Activated T-helper 17 cell treated with anti-CD3 and anti-CD28 coated beads, Interleukin-2, amount 50 U/mL, for 72 hours (primary cell): Measurements from ENCODE around the gene CLIC5. TPM values are rescaled to one million over a fixed set of nuclear protein-coding genes. Genes with fewer than 3 reads are reported as not detected.
"Not testable (repeated sequence)": the region's sequence is repeated elsewhere in the genome, so short reads cannot be mapped to it uniquely, and the experiment has no call there.

Experiments used
- ATAC-seq: fragments of 150-1000 bp; cut with Tn5 transposase; replicated peaks from 2 replicates; pipeline ENCODE4 v1.10.0; 2021; ENCODE audit warnings: mild to moderate bottlenecking, moderate library complexity
- H3K27ac Mint-ChIP-seq: one replicate; pipeline ENCODE4 v1.8.0; 2022; ENCODE audit warnings: mixed read lengths
- H3K27me3 Mint-ChIP-seq: one replicate; pipeline ENCODE4 v1.8.0; 2022; ENCODE audit warnings: mixed read lengths
- H3K36me3 Mint-ChIP-seq: one replicate; pipeline ENCODE4 v1.8.0; 2022; ENCODE audit warnings: low read depth, mild to moderate bottlenecking, mixed read lengths
- H3K4me1 Mint-ChIP-seq: one replicate; pipeline ENCODE4 v1.8.0; 2022; ENCODE audit warnings: mixed read lengths
- H3K4me3 Mint-ChIP-seq: one replicate; pipeline ENCODE4 v1.8.0; 2022; ENCODE audit warnings: mild to moderate bottlenecking, mixed read lengths
- H3K9me3 Mint-ChIP-seq: one replicate; pipeline ENCODE4 v1.8.0; 2022; ENCODE audit warnings: mixed read lengths
- total RNA-seq, 2 donors: library from RNA; stranded (reverse); gene quantifications; one replicate each; pipeline ENCODE4 v1.2.3, GENCODE V29; 2022

CLIC5 gene
- total RNA-seq, 2 donors from 2014 or later = 10.6 to 10.7 TPM

DNA sequence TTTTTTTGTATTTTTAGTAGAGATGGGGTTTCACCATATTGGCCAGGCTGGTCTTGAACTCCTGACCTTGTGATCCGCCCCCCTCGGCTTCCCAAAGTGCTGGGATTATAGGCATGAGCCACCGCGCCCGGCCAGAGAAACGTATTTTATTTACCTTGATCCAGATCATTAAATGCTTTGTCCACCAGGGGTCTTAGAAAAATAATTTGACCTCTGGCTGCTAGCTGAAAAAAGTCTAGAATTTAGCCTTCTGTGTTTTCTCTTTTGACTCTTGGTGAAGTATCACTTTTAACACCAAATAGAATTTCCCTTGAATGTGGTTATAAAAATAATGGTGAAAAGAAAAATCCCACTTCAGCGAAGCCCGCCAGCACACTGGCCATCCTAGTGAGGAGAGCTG, 89.2 kb downstream of the CLIC5 start:
- not testable (repeated sequence) for H3K36me3 Mint-ChIP-seq, H3K27me3 Mint-ChIP-seq, H3K9me3 Mint-ChIP-seq, ATAC-seq
- Mint-ChIP-seq H3K4me3 (peak overlapping the region; percentile 12), H3K4me1 (peaks cover 28% of the 10 kb centered on the region), H3K27ac (peak overlapping the region; percentile 25)

DNA sequence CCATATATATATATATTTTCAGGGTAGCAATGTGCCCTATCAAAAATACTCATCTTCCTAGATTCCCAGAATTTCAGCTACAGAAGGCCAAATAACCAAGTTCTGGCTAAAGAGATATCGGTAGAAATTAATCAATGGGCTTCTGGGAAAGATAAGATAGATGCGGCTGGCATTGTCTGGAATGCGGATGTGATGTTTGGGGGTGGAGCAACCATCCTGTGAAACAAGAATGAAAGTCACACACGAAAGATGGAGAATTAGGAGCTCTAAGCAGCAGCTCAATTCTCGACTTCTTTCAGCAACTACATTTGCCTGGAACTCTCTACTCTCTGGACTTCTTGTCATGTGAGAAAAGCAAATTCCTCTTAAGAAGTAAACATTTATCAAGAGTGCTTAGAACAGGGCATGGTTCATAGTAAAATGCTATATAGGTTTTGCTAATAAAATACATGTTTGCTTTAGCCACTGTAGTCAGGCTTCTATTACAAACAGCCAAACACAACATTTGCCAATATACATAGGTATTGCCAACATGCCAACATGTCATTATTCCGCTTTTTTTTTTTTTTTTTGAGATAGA, 90.8 kb downstream of the CLIC5 start:
- ATAC-seq = no peak
- Mint-ChIP-seq H3K9me3 (no peaks in the 10 kb centered on the region), H3K27me3 (no peaks in the 10 kb centered on the region), H3K4me3 (peak overlapping the region; percentile 77), H3K27ac (peak overlapping the region; percentile 99), H3K36me3 (peaks cover 9% of the 10 kb centered on the region), H3K4me1 (peaks cover 43% of the 10 kb centered on the region)

- peak; percentile 85 for ATAC-seq
- peaks cover 43% of the 10 kb centered on the region for H3K4me1 Mint-ChIP-seq
- peak overlapping the region; percentile 99 for H3K27ac Mint-ChIP-seq
- peak overlapping the region; percentile 77 for H3K4me3 Mint-ChIP-seq
- no peaks in the 10 kb centered on the region for H3K27me3 Mint-ChIP-seq
- no peaks in the 10 kb centered on the region for H3K9me3 Mint-ChIP-seq
- H3K36me3 Mint-ChIP-seq = peaks cover 9% of the 10 kb centered on the region
These were observed 91.7 kb downstream of the CLIC5 start for GRCh38 chr6:45923831-45924391.

GRCh38 chr6:45922728-45923351, 92.8 kb downstream of the CLIC5 start:
- peaks cover 9% of the 10 kb centered on the region for H3K36me3 Mint-ChIP-seq
- peak; percentile 15 for ATAC-seq
- peak overlapping the region; percentile 99 for H3K27ac Mint-ChIP-seq
- peaks cover 43% of the 10 kb centered on the region for H3K4me1 Mint-ChIP-seq
- H3K9me3 Mint-ChIP-seq = no peaks in the 10 kb centered on the region
- no peaks in the 10 kb centered on the region for H3K27me3 Mint-ChIP-seq
- H3K4me3 Mint-ChIP-seq = peak overlapping the region; percentile 77

- H3K9me3 Mint-ChIP-seq = no peaks in the 10 kb centered on the region
These were observed 93.9 kb downstream of the CLIC5 start for GRCh38 chr6:45921691-45922281.

DNA sequence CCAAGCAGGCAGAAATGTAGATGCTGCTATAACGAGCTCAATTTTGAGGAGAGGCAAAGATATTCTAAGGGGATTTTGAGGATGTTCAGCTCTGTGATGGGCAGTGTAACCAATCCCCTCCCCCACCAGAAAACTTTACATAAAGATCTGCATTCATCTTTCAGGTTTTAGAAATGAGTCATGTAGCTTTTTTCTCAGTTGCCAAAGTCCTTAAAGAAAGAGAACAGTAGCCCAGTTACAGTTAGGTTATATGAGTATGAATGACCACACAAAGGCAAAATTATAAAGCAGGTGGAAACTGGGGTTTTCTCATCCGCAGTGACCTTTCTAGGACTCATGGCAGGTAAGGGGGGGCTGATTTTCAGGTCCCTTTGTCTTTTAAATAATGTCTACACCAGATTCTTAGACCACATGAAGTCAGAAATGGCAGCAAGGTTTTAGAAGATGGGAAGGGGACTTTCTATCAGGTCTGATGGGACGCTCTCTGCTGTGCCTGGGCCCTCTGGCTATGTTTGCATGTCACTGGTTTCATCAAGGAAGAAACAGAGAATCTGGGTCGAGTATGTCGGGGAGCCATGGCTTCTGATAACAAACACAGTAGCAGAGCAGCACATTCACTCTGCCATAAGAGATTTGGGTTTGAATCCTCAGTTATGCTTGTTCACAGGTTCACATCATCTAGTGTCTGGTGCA, 94.7 kb downstream of the CLIC5 start:
- Mint-ChIP-seq H3K9me3 (no peaks in the 10 kb centered on the region), H3K27me3 (no peaks in the 10 kb centered on the region), H3K4me1 (peaks cover 37% of the 10 kb centered on the region), H3K36me3 (peaks cover 9% of the 10 kb centered on the region), H3K27ac (peak overlapping the region; percentile 99), H3K4me3 (peak overlapping the region; percentile 77)
- peak; percentile 41 for ATAC-seq

More at GRCh38 chr6:45921691-45922281, 93.9 kb downstream of the CLIC5 start:
- Mint-ChIP-seq H3K4me1 (peaks cover 40% of the 10 kb centered on the region), H3K36me3 (peaks cover 9% of the 10 kb centered on the region), H3K27ac (peak overlapping the region; percentile 99), H3K4me3 (peak overlapping the region; percentile 77), H3K27me3 (no peaks in the 10 kb centered on the region)
- no peak for ATAC-seq

GRCh38 chr6:45917439-45917838, 98.2 kb downstream of the CLIC5 start:
- Mint-ChIP-seq H3K4me1 (peaks cover 21% of the 10 kb centered on the region), H3K9me3 (no peaks in the 10 kb centered on the region), H3K27ac (no peak overlapping the region), H3K4me3 (no peak overlapping the region), H3K36me3 (peaks cover 21% of the 10 kb centered on the region), H3K27me3 (no peaks in the 10 kb centered on the region)
- no peak for ATAC-seq

- Mint-ChIP-seq H3K27me3 (no peaks in the 10 kb centered on the region), H3K4me1 (peaks cover 17% of the 10 kb centered on the region), H3K4me3 (no peak overlapping the region), H3K36me3 (peaks cover 28% of the 10 kb centered on the region), H3K27ac (no peak overlapping the region), H3K9me3 (no peaks in the 10 kb centered on the region)
- ATAC-seq = no peak
These were observed 99.0 kb downstream of the CLIC5 start for GRCh38 chr6:45916692-45917091.

DNA sequence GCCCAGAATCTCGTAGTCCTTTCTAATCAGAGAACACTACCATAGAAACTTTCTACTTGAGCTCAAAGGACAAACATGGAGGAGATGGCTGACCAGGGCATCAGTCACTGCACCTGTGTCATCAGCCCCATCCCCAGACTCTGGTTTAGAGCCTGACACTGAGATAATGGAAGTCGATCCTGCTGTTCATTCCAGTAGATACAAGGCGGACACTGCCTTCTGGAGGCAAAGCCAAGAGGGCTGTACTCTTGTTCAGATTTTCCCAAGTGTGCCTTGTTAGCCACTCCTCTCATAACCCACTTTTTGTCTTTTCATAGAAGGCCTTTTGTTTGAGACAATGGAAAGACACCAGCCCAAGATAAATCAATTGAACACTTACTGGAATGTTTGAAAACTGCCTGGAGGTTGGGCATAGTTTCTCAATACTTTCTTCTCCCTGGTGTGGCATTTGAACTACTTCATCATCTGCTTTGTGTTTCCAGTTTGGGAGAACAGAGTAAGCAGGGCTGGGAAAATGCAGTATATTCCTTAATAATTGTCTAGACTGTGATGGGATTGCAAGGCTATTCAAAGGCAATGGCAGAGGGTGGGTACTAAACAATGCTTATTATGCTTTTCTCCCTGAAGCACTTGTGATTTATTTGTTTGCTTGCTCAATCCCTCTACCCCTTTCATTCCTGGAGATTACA, 99.7 kb downstream of the CLIC5 start:
- H3K36me3 Mint-ChIP-seq = peaks cover 29% of the 10 kb centered on the region
- no peak overlapping the region for H3K27ac Mint-ChIP-seq

DNA sequence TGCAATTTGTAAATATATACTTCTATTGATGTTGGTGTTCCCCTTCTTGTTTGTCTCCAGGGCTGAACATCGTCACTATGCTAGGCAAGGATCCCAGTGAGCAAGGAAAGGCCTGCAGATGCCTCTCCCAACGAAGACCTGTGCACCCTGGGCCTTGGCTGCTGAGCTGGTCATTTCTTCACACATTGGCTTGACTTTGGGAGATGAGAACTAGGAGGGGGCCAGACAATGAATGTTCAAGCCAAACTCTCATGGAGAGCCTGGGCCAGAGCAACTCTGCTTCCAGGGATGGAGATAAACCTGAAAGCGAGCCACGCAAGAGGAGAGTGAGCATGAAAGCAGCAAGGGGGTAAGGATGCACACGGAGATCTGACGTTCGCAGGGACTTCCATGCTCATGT, 104.0 kb downstream of the CLIC5 start:
- Mint-ChIP-seq H3K4me3 (no peak overlapping the region), H3K9me3 (peaks cover 3% of the 10 kb centered on the region), H3K27ac (no peak overlapping the region), H3K27me3 (no peaks in the 10 kb centered on the region), H3K36me3 (peaks cover 26% of the 10 kb centered on the region), H3K4me1 (no peaks in the 10 kb centered on the region)
- ATAC-seq = no peak

More for the DNA sequence above, 99.7 kb downstream of the CLIC5 start:
- no peak for ATAC-seq
- Mint-ChIP-seq H3K4me3 (no peak overlapping the region), H3K9me3 (no peaks in the 10 kb centered on the region), H3K4me1 (peaks cover 10% of the 10 kb centered on the region), H3K27me3 (no peaks in the 10 kb centered on the region)

- ATAC-seq = no peak
- Mint-ChIP-seq H3K27me3 (no peaks in the 10 kb centered on the region), H3K27ac (no peak overlapping the region), H3K4me1 (no peaks in the 10 kb centered on the region), H3K4me3 (no peak overlapping the region), H3K36me3 (peaks cover 12% of the 10 kb centered on the region), H3K9me3 (peaks cover 3% of the 10 kb centered on the region)
These were observed 111.7 kb downstream of the CLIC5 start for GRCh38 chr6:45903959-45904358.

- Mint-ChIP-seq H3K4me3 (no peak overlapping the region), H3K27ac (no peak overlapping the region), H3K9me3 (peaks cover 1% of the 10 kb centered on the region), H3K36me3 (peaks cover 12% of the 10 kb centered on the region), H3K27me3 (no peaks in the 10 kb centered on the region), H3K4me1 (no peaks in the 10 kb centered on the region)
- no peak for ATAC-seq
These were observed 112.7 kb downstream of the CLIC5 start for GRCh38 chr6:45902984-45903383.

DNA sequence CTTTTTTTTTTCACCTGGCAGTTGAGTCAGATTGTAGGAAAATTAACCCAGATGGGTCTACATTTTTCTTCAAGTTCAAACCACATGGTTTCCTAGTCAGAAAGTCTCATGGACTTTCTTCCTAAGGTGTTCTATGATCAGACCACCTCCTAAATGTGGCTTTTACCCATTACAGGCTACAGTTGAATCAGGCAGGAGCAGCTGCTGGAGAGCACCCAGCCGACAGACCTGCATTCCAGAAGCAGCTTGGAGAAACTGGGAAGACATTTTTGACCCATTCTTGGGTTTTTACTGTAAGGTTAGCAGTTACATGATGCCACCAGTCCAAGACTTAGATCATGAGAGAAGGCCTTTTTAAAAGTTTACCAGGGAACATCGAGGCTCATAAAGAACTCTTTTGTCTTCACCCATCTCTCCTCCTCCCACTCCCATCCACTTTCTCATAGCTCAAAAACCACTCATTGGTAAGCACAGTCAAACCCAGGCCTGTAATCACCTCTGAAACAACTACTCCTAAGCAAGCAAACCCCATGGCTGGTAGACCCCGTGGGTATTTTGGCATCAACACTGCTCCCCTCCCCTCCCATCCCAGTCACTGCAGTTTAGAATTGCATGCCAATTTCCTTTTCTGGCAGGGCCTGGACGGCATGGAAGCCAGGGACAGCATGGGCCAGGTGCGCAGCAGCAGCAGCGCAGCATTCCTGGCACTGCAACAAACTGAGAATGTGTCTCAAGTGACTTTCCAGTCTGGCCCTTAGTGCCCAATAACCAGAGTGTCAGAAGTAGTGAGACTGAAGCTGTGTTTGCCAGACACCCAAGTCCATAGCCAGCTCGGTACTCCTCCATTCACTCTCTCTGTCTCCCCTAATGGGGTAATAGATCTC, 113.7 kb downstream of the CLIC5 start:
- H3K9me3 Mint-ChIP-seq = no peaks in the 10 kb centered on the region
- no peak overlapping the region for H3K4me3 Mint-ChIP-seq
- no peak overlapping the region for H3K27ac Mint-ChIP-seq
- H3K27me3 Mint-ChIP-seq = no peaks in the 10 kb centered on the region
- H3K36me3 Mint-ChIP-seq = peaks cover 12% of the 10 kb centered on the region
- H3K4me1 Mint-ChIP-seq = peaks cover 1% of the 10 kb centered on the region
- no peak for ATAC-seq
